Trophoblast cell (in vitro differentiated cells and primary cell): Measurements from ENCODE around the gene AP5Z1. TPM values are rescaled to one million over a fixed set of nuclear protein-coding genes. Genes with fewer than 3 reads are reported as not detected.
A peak's percentile ranks its signal among the peaks of the same experiment; 100 is the strongest.

Source experiments
- DNase-seq, 2 donors: peaks; one replicate each; pipeline ENCODE4 v3.0.0-alpha.2; 2016
- H2AFZ ChIP-seq: 2 replicates; pipeline ENCODE4 v1.6.1; 2013; ENCODE audit warnings: low read length, moderate library complexity, mild to moderate bottlenecking; ENCODE audit not compliant: insufficient read depth, poor library complexity
- H2AK5ac ChIP-seq: 2 replicates; pipeline ENCODE4 v1.6.1; 2013; ENCODE audit warnings: mild to moderate bottlenecking, low read length
- H2BK120ac ChIP-seq: 2 replicates; pipeline ENCODE4 v1.6.1; 2013; ENCODE audit warnings: low read length, mild to moderate bottlenecking, moderate library complexity; ENCODE audit not compliant: insufficient read depth, poor library complexity
- H2BK12ac ChIP-seq: 2 replicates; pipeline ENCODE4 v1.6.1; 2013; ENCODE audit warnings: mild to moderate bottlenecking, low read length, moderate library complexity
- H2BK5ac ChIP-seq: 2 replicates; pipeline ENCODE4 v1.6.1; 2013; ENCODE audit warnings: low read length, low read depth, moderate library complexity, mild to moderate bottlenecking; ENCODE audit not compliant: poor library complexity
- H3K14ac ChIP-seq: 2 replicates; pipeline ENCODE4 v1.6.1; 2013; ENCODE audit warnings: mild to moderate bottlenecking, low read length
- H3K18ac ChIP-seq: 2 replicates; pipeline ENCODE4 v1.6.1; 2013; ENCODE audit warnings: mild to moderate bottlenecking, low read length
- H3K23ac ChIP-seq: 2 replicates; pipeline ENCODE4 v1.6.1; 2013; ENCODE audit warnings: low read length
- H3K27ac ChIP-seq: 2 replicates; pipeline ENCODE4 v1.5.1; 2013; ENCODE audit warnings: low read depth, mild to moderate bottlenecking, inconsistent platforms, low read length, moderate library complexity
- H3K27me3 ChIP-seq: 2 replicates; pipeline ENCODE4 v1.6.1; 2013; ENCODE audit warnings: inconsistent platforms, mild to moderate bottlenecking, low read length, moderate library complexity; ENCODE audit not compliant: insufficient read depth
- H3K36me3 ChIP-seq, 2 experiments: 1 replicate in 1 of 2; 2 replicates in 1 of 2; pipeline ENCODE4 v1.6.1; 2013; ENCODE audit warnings: low read length in 2 of 2, mild to moderate bottlenecking in 2 of 2, moderate library complexity in 1 of 2; ENCODE audit not compliant: insufficient read depth in 2 of 2, control insufficient read depth in 1 of 2
- H3K4ac ChIP-seq: 2 replicates; pipeline ENCODE4 v1.6.1; 2013; ENCODE audit warnings: low read depth, mild to moderate bottlenecking, low read length, moderate library complexity
- H3K4me1 ChIP-seq, 2 experiments: 1 replicate in 1 of 2; 2 replicates in 1 of 2; pipeline ENCODE4 v1.6.1; 2013; ENCODE audit warnings: low read length in 2 of 2, mild to moderate bottlenecking in 2 of 2, moderate library complexity in 1 of 2; ENCODE audit not compliant: insufficient read depth in 2 of 2, control insufficient read depth in 1 of 2
- H3K4me2 ChIP-seq: 2 replicates; pipeline ENCODE4 v1.6.1; 2013; ENCODE audit warnings: inconsistent platforms, mild to moderate bottlenecking, low read length, moderate library complexity
- H3K4me3 ChIP-seq: 2 replicates; pipeline ENCODE4 v1.5.1; 2013; ENCODE audit warnings: mild to moderate bottlenecking, low read depth, low read length, inconsistent platforms
- H3K79me1 ChIP-seq: one replicate; pipeline ENCODE4 v1.6.1; 2013; ENCODE audit warnings: low read length
- H3K79me2 ChIP-seq: 2 replicates; pipeline ENCODE4 v1.6.1; 2013; ENCODE audit warnings: low read length, mild to moderate bottlenecking; ENCODE audit not compliant: control insufficient read depth, insufficient read depth, poor library complexity
- H3K9ac ChIP-seq: 2 replicates; pipeline ENCODE4 v1.6.1; 2013; ENCODE audit warnings: mild to moderate bottlenecking, low read length
- H3K9me3 ChIP-seq: 2 replicates; pipeline ENCODE4 v1.6.1; 2013; ENCODE audit warnings: low read depth, mild to moderate bottlenecking, control low read depth, inconsistent platforms, low read length; ENCODE audit not compliant: insufficient read depth
- H4K12ac ChIP-seq: 2 replicates; pipeline ENCODE4 v1.6.1; 2013; ENCODE audit warnings: low read depth, mild to moderate bottlenecking, low read length, moderate library complexity
- H4K8ac ChIP-seq: 2 replicates; pipeline ENCODE4 v1.6.1; 2013; ENCODE audit warnings: low read depth, mild to moderate bottlenecking, low read length, moderate library complexity
- H4K91ac ChIP-seq: one replicate; pipeline ENCODE4 v1.6.1; 2013; ENCODE audit warnings: low read depth, mild to moderate bottlenecking, low read length, moderate library complexity
- WGBS: extraction: QIAGEN DNeasy Blood & Tissue Kit; methylation state at CpG from one replicate; pipeline ENCODE4 v1.1.7; 2013; ENCODE audit warnings: missing lambda C conversion rate; ENCODE audit not compliant: insufficient read length, insufficient coverage; ENCODE audit errors: extremely low coverage; 5-methylcytosine and 5-hydroxymethylcytosine counted together
- polyA plus RNA-seq: library from polyadenylated mRNA; stranded (reverse); fragments of 200-250 nt; gene quantifications from 2 replicates; pipeline ENCODE4 v1.2.3, GENCODE V29; 2013

The AP5Z1 gene
- polyA plus RNA-seq: 19.8 and 22.2 TPM in 2 replicates

GRCh38 chr7:4775250-4775847, at the start of gene AP5Z1:
TSS of gene AP5Z1 (plus strand) at chr7:4775623. CDS start at chr7:4775716, 93 bp downstream.
- Histone ChIP-seq H3K4me1 (peaks cover 4 to 9% of the 10 kb centered on the region in 2 experiments), H3K4me2 (peak within 1 kb of the TSS; percentile 90), H4K12ac (peak within 1 kb of the TSS; percentile 63), H3K18ac (peak within 1 kb of the TSS; percentile 60), H3K14ac (peak within 1 kb of the TSS; percentile 68), H2BK5ac (peak within 1 kb of the TSS; percentile 32), H3K9ac (peak within 1 kb of the TSS; percentile 85), H4K8ac (peak within 1 kb of the TSS; percentile 84), H2AK5ac (peak within 1 kb of the TSS; percentile 41), H3K27ac (peak within 1 kb of the TSS; percentile 46), H3K23ac (no peak within 1 kb of the TSS), H2BK12ac (no peak within 1 kb of the TSS), H3K4ac (peak within 1 kb of the TSS; percentile 92), H2AFZ (peak within 1 kb of the TSS; percentile 75), H3K9me3 (no peaks in the 10 kb centered on the region), H2BK120ac (peak within 1 kb of the TSS; percentile 11), H3K4me3 (peak within 1 kb of the TSS; percentile 95), H3K79me1 (peaks cover 9% of the 10 kb centered on the region), H3K36me3 (peaks cover 2 to 6% of the 10 kb centered on the region in 2 experiments), H3K79me2 (peaks cover 9% of the 10 kb centered on the region), H4K91ac (peak within 1 kb of the TSS; percentile 84), H3K27me3 (no peaks in the 10 kb centered on the region)
- WGBS: no CpG with 5 or more reads among the region's 55 CpGs
- peak; percentile 94 to 95 for DNase-seq

GRCh38 chr7:4725850-4726450, 49.5 kb upstream of the AP5Z1 start:
- no CpG with 5 or more reads among the region's 15 CpGs for WGBS
- H3K4me2 ChIP-seq: no peak overlapping the region
- H3K27me3 ChIP-seq: no peaks in the 10 kb centered on the region
- H3K9ac ChIP-seq: no peak overlapping the region
- H4K91ac ChIP-seq: peak overlapping the region; percentile 56
- H2BK12ac ChIP-seq: peak overlapping the region; percentile 87
- no peak overlapping the region for H3K23ac ChIP-seq
- H3K9me3 ChIP-seq: peaks cover 2% of the 10 kb centered on the region
- no peak for DNase-seq
- peak overlapping the region; percentile 64 for H3K4ac ChIP-seq
- peak overlapping the region; percentile 54 for H3K27ac ChIP-seq
- peak overlapping the region; percentile 55 for H2BK120ac ChIP-seq
- H3K79me1 ChIP-seq: peaks cover 7% of the 10 kb centered on the region
- peaks cover 5 to 14% of the 10 kb centered on the region in 2 experiments for H3K36me3 ChIP-seq
- peak overlapping the region; percentile 81 for H3K14ac ChIP-seq
- H3K4me1 ChIP-seq: peaks cover 18 to 21% of the 10 kb centered on the region in 2 experiments
- peak overlapping the region; percentile 97 for H2AK5ac ChIP-seq
- H4K12ac ChIP-seq: peak overlapping the region; percentile 82
- peaks cover 2% of the 10 kb centered on the region for H3K79me2 ChIP-seq
- peak overlapping the region; percentile 57 for H4K8ac ChIP-seq
- H2BK5ac ChIP-seq: peak overlapping the region; percentile 13
- peak overlapping the region; percentile 88 for H3K18ac ChIP-seq
- peak overlapping the region; percentile 19 for H2AFZ ChIP-seq
- no peak overlapping the region for H3K4me3 ChIP-seq

DNA sequence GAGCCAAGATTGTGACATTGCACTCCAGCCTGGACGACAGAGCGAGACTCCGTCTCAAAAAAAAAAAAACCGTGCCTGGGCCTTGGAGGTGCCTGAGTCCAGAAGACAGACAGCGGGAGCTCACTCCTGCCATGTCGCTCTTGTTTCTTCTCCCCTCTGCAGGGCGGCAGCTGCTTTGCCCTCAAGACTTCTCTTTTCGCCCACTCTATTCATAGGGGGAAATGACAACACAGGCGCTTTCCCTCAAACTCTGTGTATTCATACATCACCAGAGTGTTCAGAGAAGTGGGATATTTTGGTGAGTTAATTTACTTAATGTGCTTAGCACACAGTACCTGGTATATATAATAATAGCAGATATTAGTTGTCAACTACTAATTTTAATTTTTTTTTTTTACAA, 48.9 kb upstream of the AP5Z1 start:
- WGBS: no CpG with 5 or more reads among the region's 9 CpGs
- no peak overlapping the region for H2BK5ac ChIP-seq
- peaks cover 19 to 25% of the 10 kb centered on the region in 2 experiments for H3K4me1 ChIP-seq
- no peak overlapping the region for H4K8ac ChIP-seq
- no peak overlapping the region for H4K12ac ChIP-seq
- peaks cover 7% of the 10 kb centered on the region for H3K79me1 ChIP-seq
- no peak overlapping the region for H3K4ac ChIP-seq
- no peak overlapping the region for H3K4me3 ChIP-seq
- no peak overlapping the region for H2AK5ac ChIP-seq
- H4K91ac ChIP-seq: no peak overlapping the region
- no peak overlapping the region for H3K9ac ChIP-seq
- H3K23ac ChIP-seq: no peak overlapping the region
- no peak overlapping the region for H3K18ac ChIP-seq
- H3K27me3 ChIP-seq: no peaks in the 10 kb centered on the region
- peaks cover 5 to 14% of the 10 kb centered on the region in 2 experiments for H3K36me3 ChIP-seq
- H2BK12ac ChIP-seq: no peak overlapping the region
- H3K27ac ChIP-seq: peak overlapping the region; percentile 1
- peaks cover 2% of the 10 kb centered on the region for H3K79me2 ChIP-seq
- H2BK120ac ChIP-seq: no peak overlapping the region
- H2AFZ ChIP-seq: no peak overlapping the region
- peaks cover 2% of the 10 kb centered on the region for H3K9me3 ChIP-seq
- H3K4me2 ChIP-seq: no peak overlapping the region
- no peak for DNase-seq
- no peak overlapping the region for H3K14ac ChIP-seq

GRCh38 chr7:4727914-4728705, 47.3 kb upstream of the AP5Z1 start:
- Histone ChIP-seq H3K4me1 (peaks cover 28 to 29% of the 10 kb centered on the region in 2 experiments), H3K4ac (no peak overlapping the region), H3K4me2 (no peak overlapping the region), H3K79me1 (peaks cover 7% of the 10 kb centered on the region), H3K79me2 (peaks cover 2% of the 10 kb centered on the region), H3K4me3 (no peak overlapping the region), H2BK5ac (no peak overlapping the region), H3K27me3 (no peaks in the 10 kb centered on the region), H3K18ac (no peak overlapping the region), H3K14ac (no peak overlapping the region), H3K23ac (no peak overlapping the region), H3K27ac (no peak overlapping the region), H4K91ac (no peak overlapping the region), H2BK120ac (no peak overlapping the region), H2AFZ (no peak overlapping the region), H4K8ac (no peak overlapping the region), H2AK5ac (no peak overlapping the region), H3K36me3 (peaks cover 0 to 9% of the 10 kb centered on the region in 2 experiments), H4K12ac (no peak overlapping the region), H3K9me3 (peaks cover 2% of the 10 kb centered on the region), H3K9ac (no peak overlapping the region), H2BK12ac (no peak overlapping the region)
- DNase-seq: no peak
- no CpG with 5 or more reads among the region's 20 CpGs for WGBS
